ENCODE measurements around the gene CATSPER1.

DNA sequence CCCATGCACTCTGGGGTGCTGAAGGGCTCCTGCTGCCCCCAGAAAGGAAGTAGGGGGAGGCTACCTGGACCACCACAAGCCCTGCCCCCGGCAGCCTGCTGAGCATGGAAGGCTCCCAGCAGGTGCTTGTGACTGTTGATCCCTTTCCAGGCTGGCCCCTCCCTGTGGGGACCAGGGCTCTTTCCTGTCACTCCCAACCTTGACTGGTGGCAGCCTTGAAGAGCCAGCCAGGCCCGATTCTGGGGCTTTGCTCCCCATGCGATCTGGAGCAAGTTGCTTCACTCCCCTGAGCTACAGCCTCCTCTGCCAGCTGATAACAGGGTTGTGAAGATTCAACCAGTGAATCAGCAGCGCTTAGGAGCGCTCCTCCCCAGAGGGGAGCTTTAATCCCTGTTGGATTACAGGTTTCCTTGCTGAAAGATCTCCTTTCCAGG lies 19.1 kb downstream of the CATSPER1 start:
- TF ChIP-seq, protein P1, sequence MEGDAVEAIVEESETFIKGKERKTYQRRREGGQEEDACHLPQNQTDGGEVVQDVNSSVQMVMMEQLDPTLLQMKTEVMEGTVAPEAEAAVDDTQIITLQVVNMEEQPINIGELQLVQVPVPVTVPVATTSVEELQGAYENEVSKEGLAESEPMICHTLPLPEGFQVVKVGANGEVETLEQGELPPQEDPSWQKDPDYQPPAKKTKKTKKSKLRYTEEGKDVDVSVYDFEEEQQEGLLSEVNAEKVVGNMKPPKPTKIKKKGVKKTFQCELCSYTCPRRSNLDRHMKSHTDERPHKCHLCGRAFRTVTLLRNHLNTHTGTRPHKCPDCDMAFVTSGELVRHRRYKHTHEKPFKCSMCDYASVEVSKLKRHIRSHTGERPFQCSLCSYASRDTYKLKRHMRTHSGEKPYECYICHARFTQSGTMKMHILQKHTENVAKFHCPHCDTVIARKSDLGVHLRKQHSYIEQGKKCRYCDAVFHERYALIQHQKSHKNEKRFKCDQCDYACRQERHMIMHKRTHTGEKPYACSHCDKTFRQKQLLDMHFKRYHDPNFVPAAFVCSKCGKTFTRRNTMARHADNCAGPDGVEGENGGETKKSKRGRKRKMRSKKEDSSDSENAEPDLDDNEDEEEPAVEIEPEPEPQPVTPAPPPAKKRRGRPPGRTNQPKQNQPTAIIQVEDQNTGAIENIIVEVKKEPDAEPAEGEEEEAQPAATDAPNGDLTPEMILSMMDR (IDR thresholded peaks at IDR 0.05) = no peak
- TF ChIP-seq POLR2A (IDR thresholded peaks at IDR 0.05) = no peak
